SH-SY5Y (cell line): ENCODE data around the gene SPOP.

Experiments used
- GATA2 ChIP-seq: IDR thresholded peaks from 2 replicates; pipeline ENCODE4 v1.6.1; 2011; ENCODE audit warnings: mild to moderate bottlenecking, low read depth, low read length
- GATA3 ChIP-seq: IDR thresholded peaks from 2 replicates; pipeline ENCODE4 v1.6.1; 2011; ENCODE audit warnings: low read depth, mild to moderate bottlenecking, low read length, moderate library complexity

DNA sequence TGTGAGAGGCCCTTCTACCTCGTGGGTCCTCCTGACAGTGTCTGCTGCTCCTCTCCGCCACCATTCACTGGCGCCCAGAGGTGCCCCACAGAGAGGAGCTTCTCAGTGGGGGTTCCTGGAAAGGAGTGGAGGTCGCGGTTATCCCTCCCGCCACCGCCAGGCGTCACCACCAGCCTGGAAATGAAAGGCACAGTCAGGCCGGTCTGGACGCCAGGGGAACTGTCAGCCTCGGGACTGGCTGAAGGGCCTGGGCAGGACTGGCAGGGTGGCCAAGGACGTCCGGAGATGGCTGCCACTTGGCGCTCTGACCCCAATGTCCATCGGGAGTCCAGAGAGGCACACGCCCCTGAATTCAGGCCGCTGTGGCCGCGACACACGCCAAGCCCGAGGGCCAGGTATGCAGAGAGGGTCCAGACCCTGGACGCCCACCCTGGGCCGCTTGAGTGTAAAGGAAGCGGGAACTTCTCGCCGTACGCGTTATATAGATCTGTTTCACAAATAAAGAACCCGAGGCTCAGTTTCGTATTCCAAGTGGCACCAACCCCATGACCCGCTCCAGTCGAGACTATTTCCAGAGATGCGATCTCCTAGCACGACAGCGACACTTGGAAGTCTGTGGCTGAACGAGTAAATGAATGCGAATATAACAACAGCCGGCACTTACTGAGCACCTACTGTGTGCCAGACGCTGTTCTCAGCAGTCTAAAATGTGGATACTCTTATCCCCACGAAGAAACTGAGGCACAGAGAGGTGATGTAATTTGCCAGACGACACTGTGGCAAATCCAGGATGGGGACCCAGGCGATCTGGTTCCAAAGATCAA is 109.8 kb downstream of the SPOP start:
- TF ChIP-seq GATA2 (0 out of 2 replicates have a peak, but pooled peaks have one; percentile 29), GATA3 (no peak)
